Placental pericyte (primary cell): Measurements from ENCODE around the gene UBTFL1. TPM values are rescaled to one million over a fixed set of nuclear protein-coding genes. Genes with fewer than 3 reads are reported as not detected.

Experiments
- small RNA-seq: library from RNA; depleted of rRNA; stranded (forward); fragments of <200 nt; gene quantifications from one replicate; pipeline ENCODE3, GENCODE V24; 2012; ENCODE audit warnings: low replicate concordance
- total RNA-seq: library from RNA; depleted of rRNA; stranded (reverse); fragments of >200 nt; gene quantifications from 2 replicates; pipeline ENCODE4 v1.2.3, GENCODE V29; 2012

Gene UBTFL1
- not detected in 2 replicates for total RNA-seq

GRCh38 chr11:90085650-90086049 is at the start of gene UBTFL1:
TSS of gene UBTFL1 (plus strand) at chr11:90085950. CDS start at chr11:90085950, 0 bp downstream.

GRCh38 chr11:90134478-90135003 is 48.8 kb downstream of the UBTFL1 start, which contains the start of gene NAALAD2:
TSS of gene NAALAD2 (plus strand) at chr11:90134663. CDS start at chr11:90134759, 96 bp downstream.

Small RNA genes within 50 kb of the gene (small RNA-seq; reads per million reads assigned to genes)
- gene AP000827.1 (not detected), gene RF00275 (not detected)

Other genes with a start within 250 kb of the UBTFL1 start
- not detected in 2 replicates for gene TRIM64B, start 207.5 kb upstream of the UBTFL1 start, total RNA-seq
- gene TRIM49D1, start 163.7 kb upstream of the UBTFL1 start, total RNA-seq = not detected in 2 replicates
- gene TRIM49D2, start 161.9 kb upstream of the UBTFL1 start, total RNA-seq = not detected in 2 replicates
- not detected in 2 replicates for gene TRIM64, start 119.9 kb upstream of the UBTFL1 start, total RNA-seq
- not detected in 2 replicates for gene TRIM49C, start 54.8 kb upstream of the UBTFL1 start, total RNA-seq
- gene NAALAD2, start 48.7 kb downstream of the UBTFL1 start, total RNA-seq = 0.29 and 0.44 TPM in 2 replicates
- 45.5 and 60.6 TPM in 2 replicates for gene CHORDC1, start 137.1 kb downstream of the UBTFL1 start, total RNA-seq